ENCODE measurements around the gene SEC14L5.

The SEC14L5 gene

DNA sequence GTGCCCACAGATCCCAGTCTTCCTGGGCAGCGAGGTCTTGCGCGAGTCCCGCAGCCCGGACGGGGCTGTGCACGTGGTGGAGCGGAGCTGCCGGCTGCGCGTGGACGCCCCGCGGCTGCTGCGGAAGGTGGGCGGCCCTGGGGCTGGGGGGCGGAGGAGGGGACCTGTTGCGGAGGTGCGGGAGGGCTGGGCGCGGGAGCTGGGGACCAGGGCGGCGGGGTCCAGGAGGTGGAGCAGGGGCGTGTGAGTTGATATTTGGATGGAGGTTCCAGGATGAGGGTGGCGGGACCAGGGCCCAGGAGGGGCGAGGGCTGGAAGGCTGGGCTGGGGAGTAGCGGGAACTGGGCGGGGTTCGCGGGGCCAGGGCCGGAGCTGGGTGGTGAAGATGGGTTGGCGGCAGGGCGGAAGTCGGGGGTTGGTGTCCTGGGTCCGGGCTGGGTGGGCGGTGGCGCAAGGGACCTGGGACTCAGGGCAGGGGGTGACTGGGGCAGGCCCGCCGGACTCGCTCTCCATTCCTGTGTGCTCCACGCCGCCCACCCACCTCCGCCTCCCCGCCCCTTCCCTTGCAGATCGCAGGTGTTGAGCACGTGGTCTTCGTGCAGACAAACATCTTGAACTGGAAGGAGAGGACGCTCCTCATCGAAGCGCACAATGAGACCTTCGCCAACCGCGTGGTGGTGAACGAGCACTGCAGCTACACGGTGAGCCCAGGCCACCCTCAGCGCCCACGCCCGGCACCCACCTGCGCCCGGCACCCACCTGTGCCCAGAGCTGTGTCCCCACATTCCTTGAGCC is 29.6 kb downstream of the SEC14L5 start:
- DNase-seq: no peak

DNA sequence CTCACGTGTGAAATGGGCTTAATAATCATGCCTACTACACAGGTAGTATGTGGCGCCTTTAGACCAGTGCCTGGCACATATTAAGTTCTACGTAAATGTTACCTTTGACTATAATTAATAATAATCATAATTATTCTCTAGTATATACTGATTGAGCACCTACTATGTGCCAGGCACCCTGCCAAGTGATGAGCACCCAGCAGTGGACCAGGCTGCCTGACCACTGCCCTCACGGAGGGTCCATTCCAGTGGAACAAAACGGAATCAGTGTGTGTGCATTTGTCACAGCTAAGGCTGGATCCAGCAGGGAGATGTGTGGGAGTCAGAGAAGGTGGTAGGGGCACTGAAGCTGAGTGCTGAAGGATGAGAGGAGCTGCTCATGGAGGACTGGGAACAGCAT is 30.5 kb downstream of the SEC14L5 start:
- no peak for DNase-seq

DNA sequence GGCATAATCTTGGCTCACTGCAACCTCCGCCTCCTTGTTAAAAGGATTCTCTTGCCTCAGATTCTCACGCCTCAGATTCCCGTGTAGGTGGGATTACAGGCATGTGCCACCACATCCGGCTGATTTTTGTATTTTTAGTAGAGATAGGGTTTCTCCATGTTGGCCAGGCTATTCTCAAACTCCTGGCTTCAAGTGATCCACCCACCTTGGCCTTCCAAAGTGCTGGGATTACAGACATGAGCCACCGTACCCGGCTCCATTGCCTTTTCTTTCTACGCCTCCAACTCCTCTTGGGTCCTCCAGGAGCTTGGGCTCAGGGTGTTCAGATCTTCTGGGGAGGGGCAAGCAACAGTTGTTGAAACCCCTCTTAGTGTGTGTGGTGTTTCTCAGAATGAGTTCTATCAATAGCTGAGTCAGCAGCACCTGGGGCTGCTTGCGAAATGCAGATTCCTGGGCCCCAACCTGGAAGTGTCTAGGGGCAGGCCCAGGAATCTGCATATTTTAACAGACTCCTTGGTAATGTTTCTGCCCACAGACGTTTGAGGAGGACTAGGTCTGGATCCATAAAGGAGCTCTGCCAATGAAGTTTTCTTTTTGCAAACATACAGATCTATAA is 31.4 kb downstream of the SEC14L5 start:
- no peak for DNase-seq

DNA sequence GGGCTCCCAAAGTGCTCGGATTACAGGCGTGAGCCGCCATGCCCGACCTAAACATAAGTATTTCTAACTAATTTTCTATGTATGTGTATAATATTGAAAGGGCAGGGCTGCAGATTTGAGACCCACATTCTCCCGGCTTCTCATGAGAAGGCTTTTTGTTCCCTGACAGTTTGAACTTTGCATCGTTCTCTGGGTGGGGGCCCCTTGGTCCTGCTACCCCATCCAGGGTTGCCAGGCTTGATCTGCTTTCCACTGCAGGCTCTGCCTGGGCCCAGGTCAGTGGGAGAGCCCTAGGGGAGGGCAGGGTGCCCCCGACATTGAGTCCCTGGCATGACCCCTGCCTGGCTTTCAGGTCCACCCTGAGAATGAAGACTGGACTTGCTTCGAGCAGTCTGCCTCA is 32.3 kb downstream of the SEC14L5 start:
- no peak for DNase-seq

DNA sequence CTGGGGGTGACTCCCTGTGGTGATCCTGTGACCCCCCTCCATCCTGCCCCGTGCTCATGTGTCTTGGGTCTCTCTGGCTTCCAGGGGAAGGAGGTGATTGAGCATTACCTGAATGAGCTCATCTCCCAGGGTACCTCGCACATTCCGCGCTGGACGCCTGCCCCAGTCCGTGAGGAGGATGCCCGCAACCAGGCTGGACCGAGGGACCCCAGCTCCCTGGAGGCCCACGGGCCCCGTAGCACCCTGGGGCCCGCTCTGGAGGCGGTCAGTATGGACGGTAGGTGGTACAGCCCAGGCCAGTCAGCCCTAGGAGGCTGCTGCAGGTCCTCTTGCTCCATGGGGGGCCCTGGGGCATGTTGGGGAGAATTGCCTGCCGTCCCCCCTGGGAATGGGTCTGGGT is 33.6 kb downstream of the SEC14L5 start:
- DNase-seq: no peak

DNA sequence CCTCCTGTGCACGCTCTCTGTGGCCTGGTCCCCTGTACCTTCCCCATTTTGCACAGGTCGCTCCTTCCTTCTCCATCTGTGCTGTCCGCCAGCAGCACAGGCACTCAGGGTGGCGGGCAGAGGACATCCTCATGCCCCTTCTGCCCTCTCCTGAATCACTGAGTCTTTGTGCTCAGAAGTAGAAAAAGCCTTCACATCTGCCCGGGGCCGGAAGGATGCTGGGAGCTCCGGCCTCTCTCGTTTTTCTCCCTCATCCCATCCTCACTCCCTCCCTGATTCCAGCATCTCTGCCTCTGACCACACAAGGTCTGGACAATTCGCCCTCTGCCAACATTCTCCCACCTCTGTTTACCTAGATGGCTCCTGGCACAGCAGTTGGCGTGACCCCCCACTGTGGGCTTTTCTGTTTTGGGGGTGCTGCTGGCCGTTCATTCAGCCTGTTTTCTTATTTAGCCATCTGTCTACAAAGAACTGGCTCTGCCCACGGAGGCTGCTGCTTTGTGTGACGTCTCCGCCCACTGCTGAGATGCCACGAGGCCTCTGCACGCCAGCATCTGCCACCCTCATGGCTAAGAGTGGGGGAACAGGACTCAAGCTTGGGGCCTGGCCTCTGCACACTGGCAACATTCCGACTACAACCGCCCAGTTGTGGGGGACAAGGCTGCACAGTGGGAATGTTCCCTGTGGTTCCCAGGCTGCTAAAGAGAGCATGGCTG is 36.7 kb downstream of the SEC14L5 start:
- DNase-seq: no peak

DNA sequence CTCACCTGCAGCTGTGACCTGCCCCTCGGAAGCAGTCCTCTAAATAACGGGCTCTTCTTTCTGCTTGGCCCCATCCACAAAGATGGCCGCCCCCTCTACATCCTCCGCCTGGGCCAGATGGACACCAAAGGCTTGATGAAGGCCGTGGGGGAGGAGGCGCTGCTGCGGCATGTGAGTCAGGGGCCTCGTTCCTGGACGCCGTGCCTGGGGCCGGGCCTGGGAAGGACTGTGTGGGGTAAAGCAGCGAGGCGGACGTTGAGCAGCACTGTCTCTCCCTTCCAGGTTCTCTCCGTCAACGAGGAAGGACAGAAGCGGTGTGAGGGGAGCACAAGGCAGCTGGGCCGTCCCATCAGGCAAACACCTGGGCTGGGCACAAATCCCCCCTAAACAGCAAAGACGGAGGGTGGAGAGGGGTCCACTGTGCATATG is 42.5 kb downstream of the SEC14L5 start:
- no peak for DNase-seq

DNA sequence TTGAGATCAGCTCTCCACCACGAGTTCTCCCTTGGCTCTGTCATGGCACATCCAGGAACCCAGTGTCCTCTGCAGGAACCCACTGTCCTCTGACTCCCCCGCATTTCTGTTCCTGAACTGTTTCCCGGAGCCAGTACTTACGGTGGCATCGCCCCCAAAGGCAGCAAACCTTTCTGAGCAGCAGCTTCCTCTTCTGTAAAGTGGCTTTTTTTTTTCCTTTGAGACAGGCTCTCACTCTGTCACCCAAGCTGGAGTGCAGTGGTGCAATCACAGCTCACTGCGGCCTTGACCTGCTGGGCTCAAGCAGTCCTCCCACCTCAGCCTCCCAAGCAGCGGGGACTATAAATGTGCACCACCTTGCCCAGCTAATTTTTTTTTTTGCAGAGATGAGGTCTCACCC is 43.4 kb downstream of the SEC14L5 start:
- DNase-seq: no peak

DNA sequence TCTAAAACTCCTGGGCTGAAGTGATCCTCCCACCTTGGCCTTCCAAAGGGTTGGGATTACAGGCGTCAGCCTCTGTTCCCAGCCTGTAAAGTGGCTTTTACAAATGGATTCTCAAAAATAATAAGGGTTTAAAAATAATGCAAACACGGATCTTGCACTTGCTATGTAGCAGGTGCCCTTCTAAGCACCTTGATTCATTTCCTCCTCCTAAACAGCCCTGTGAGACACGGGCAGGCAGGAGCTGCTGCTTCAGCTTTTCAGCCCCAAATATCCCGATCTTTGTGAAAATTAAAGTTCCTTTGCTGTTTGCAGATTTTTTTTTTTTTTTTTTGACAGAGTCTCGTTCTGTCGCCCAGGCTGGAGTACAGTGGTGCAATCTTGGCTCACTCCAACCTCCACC is 43.9 kb downstream of the SEC14L5 start:
- DNase-seq: no peak

DNA sequence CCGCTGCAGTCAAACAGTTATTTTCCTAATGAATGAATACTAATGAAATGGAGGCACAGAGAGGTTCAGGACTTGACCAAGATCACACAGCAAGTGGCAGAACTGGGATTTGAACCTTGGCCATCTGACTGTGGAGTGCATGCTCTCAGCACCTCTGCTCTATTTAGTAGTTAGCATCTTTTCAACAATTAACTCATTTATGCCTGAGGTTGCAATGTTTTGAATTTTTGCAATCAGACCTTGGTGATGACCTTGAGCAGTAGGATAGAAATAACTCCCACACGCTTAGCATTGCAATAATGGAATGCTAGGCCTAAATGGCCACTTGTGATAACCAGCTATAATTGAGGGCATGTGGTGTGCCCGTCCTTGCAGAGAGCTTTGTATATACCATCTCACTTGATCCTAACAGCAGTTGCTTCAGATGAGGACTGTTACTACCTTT is 44.6 kb downstream of the SEC14L5 start:
- no peak for DNase-seq

DNA sequence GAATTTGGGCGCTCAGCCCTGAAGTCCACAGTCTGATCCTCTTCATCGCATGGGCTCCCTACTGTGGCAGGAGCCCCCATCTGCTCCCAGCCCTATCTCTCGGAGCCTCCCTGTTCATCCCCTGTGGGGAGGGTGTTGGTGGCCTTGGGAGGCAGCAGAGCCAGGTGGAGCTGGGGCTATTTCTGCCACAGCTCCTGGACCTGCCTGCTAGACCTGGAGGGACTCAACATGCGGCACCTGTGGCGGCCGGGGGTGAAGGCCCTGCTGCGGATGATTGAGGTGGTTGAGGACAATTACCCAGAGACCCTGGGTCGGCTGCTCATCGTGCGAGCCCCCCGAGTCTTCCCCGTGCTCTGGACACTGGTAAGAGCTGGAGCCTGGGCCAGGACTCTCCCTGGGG is 45.1 kb downstream of the SEC14L5 start:
- no peak for DNase-seq

DNA sequence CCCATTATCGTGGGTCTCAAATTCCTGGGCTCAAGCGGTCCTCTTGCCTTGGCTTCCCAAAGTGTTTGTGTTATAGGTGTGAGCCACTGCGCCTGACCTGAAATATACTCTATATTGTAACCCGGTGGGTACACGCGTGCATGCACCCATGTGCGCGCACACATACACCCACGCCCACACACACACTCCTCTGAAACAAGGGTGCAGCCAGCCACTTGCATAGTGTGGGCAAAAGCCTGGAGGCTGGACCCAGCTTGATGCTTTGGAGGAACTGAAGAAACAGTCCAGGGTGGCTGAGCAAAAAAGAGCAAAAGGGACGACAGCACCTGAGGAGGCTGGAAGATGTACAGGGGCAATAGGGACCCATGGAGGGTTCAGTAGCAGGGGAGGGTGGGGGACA is 45.7 kb downstream of the SEC14L5 start:
- DNase-seq: no peak

DNA sequence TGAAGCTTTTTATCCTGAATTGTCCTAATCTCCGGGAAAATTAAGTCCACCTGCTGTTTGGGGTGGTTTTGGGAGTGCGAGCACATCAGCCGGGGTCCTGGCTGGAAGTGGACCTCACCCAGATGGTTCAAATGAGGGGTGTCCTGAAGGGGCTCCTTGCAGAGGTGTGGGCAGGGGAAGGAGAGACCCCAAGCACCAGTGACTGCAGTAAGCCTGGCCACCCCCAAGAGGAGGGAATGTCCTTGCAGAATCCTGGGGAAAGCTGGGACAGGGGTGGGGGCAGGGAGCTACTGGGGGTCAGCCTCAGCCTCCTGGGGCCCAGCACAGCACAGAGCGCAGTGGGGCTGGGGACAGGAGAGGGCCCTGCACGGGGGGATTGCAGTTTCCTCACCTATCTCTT is 46.2 kb downstream of the SEC14L5 start:
- DNase-seq: no peak

DNA sequence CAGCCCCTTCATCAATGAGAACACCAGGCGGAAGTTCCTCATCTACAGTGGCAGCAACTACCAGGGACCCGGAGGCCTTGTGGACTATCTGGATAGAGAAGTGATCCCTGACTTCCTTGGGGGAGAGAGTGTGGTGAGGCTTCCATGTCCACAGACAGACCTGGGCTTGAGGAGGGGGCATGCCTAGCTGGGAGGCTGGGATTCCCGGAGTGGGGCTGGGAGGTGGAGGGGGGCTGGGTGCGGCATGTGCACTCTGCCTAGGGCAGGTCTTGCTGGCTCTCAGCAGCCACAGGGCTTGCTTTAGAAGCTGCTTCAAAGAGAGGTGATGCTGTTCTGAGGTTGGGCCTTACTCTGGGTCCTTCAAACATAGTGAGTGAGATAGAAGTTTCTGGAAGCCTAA is 47.8 kb downstream of the SEC14L5 start:
- no peak for DNase-seq

DNA sequence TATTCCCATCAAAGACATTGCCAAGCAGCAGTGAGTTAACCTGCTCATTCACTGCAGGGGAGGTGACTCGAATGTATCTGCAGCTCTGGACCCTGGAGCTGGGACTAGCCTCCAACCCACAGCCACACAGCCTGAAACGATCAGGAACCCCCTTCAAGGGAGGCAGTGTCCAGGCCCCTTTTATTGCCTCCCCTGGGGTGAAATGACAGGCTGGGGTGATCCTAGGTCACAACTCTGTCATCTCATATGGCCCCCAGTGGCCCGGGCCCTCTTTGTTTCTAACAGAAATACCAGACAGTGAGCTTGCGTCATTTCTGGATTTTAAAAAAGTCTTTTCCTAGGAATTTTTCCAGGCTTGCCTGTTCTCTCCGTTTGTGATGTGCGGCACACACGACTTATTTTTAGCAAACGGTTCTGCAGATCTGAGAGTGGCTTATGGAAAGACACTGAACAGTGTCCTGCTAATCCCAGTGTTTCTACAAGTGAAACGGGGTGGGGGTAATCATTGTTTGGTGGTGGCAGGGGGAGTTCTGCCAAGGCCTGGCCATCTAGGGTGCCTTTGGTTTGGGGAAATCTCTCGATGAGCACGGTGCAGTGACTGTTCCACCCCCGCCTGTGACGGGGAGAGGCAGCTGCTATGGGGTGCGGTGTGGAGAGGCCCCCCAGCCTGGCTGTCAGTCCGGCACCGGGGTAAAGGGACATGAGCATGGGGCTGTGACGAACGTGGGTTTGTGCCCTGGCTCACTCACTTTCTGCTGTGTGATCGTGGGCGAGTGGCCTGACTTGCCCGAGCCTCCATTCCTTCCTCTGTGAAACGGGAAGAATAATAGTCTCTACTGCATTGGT is 48.4 kb downstream of the SEC14L5 start:
- no peak for DNase-seq

DNA sequence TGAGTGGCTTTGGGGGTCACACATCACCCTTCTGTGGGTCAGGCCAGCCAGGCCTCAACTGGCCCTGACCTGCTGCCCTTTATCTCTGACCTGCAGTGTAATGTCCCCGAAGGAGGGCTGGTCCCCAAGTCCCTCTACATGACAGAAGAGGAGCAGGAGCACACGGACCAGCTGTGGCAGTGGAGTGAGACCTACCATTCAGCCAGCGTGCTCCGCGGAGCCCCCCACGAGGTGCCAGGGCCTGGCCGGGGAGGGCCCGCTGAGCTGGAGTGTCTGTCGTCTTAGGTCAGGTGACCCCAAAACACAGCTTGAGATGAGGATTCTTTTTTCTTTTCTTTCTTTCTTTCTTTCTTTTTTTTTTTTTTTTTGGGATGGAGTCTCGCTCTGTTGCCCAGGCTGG is 49.1 kb downstream of the SEC14L5 start:
- DNase-seq: no peak

DNA sequence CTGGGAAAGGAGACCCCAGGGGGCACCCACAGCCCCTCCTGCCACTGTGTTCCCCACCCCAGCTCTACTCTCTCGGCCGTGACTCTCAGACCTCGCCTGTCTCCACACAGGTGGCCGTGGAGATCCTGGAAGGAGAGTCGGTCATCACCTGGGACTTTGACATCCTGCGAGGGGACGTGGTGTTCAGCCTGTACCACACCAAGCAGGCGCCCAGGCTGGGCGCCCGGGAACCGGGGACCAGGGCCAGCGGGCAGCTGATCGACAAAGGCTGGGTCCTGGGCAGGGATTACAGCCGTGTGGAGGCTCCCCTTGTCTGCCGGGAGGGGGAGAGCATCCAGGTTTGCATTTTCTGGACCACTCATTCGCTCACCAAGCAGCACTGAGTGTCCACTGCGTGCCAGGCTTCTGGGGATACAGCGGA is 50.2 kb downstream of the SEC14L5 start:
- DNase-seq: no peak

DNA sequence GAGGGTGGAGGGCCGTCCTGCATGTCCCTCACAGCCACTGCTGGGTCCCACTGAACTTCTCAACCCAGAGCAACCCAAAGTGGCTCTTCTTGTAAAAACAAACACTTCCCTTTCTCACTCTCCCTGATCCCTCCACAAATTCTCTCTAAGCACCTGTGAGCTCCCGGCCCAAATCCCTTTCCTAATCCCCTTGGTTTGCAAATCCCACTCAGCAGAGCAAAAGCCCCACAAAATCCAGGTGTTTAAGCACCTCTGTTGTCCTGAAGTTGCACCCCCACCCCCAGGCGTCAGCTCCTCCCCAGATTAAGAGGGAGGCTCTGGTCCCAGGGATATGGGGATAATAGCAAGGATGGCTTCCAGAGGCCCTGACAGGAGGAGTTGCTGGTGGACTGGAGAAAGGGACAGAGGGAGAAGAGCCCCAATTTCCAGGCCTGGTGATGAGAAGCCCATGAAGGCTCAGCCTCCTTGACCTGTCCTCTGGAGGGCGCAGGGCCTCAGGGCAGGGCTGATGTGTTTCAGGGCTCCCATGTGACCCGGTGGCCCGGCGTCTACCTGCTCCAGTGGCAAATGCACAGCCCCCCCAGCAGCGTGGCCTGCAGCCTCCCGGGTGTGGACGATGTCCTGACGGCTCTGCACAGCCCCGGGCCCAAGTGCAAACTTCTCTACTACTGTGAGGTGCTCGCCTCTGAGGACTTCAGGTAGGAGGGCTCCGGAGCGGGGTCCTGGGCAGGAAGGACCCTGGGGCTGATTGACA is 52.6 kb downstream of the SEC14L5 start:
- DNase-seq: no peak

DNA sequence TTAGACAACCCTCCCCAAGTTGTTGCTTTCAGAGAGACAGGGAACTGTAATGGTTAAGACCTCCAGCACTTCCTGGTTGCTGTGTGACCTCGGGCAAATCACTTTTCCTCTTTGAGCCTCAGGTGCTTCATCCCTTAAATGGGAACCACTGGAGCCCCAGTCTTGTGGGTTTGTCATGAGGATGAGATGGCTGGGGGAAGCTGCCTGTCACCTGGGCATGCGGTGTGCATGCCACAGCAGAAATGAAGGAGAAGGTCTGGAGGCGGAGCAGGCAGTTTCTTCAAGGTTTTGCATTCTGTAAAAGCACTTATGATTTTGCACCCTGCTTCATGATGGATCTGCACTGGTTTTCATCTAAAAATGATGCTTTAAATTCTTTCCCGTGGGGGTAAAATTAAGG is 53.5 kb downstream of the SEC14L5 start:
- no peak for DNase-seq

DNA sequence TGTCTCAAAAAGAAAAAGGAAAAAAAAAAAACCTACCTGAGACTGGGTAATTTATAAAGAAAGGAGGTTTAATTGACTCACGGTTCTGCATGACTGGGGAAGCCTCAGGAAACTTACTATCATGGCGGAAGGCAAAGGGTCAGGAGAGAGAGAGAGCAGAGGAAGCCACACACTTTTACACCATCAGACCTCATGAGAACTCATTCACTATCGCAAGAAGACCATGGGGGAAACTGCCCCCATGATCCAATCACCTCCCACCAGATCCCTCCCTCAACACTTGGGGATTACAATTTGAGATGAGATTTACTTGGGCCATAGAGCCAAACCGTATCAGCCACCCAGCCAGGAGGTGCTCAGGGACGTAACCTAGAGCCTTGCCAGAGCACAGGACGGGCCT is 54.8 kb downstream of the SEC14L5 start:
- no peak for DNase-seq

DNA sequence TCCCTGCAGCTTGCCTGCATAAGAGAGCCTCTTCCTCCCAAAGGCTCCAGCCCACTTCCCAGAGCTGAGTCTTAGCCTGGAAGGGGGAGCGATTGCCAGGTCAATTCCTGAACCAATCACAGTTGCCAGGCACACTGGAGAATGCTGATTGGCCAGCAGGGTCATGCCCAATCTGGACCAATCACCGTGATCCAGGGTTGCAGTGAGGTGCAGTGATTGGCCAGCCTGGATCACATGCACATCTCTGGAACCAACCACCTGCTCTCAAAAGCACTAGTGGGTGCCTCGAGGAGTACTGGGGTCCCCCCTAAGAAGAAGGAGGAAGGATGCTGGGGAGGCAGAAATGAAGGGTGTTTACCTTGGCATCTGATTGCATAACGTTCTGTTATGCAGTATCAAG is 57.2 kb downstream of the SEC14L5 start:
- no peak for DNase-seq

DNA sequence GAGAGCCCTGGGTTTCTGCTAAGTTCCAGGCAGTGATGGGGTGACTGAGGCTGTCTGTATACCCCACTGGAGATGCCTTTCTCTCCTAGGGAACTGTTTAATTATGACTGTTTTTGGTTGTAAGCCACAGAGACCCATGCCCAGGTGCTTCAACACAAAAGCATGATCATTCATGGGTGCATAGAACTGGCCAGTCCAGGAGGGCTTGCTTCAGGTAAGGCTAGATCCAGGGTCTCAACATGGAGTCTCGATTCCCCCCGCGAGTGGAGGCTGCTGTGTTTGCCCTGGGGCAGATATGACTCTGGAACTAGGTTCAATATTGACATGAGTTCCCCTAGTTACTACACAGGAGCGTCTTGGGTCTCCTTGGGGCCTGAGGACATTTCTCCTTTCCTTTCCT is 57.8 kb downstream of the SEC14L5 start:
- no peak for DNase-seq
